ENCODE measurements around the gene EIF4E. TPM values are rescaled to one million over a fixed set of nuclear protein-coding genes. Genes with fewer than 3 reads are reported as not detected.
"Not testable (repeated sequence)": the region's sequence is repeated elsewhere in the genome, so short reads cannot be mapped to it uniquely, and the experiment has no call there.

The EIF4E gene
- total RNA-seq, 1 experiment from 2014 or later, result 103 TPM

GRCh38 chr4:98845960-98846359, 83.0 kb downstream of the EIF4E start:
- Mint-ChIP-seq H3K4me3 (ENCODE audit: low read depth, unreplicated experiment) (no peak overlapping the region), H3K4me1 (ENCODE audit: low read depth, unreplicated experiment) (no peaks in the 10 kb centered on the region), H3K36me3 (ENCODE audit: insufficient read depth, unreplicated experiment) (no peaks in the 10 kb centered on the region), H3K9me3 (ENCODE audit: low read depth, unreplicated experiment) (no peaks in the 10 kb centered on the region), H3K27me3 (ENCODE audit: unreplicated experiment) (no peaks in the 10 kb centered on the region), H3K27ac (ENCODE audit: unreplicated experiment) (no peak overlapping the region)
- intact Hi-C loops (cut with micrococcal nuclease; ENCODE audit: unreplicated experiment), result no loop called here
- no peak for TF ChIP-seq CTCF (IDR thresholded peaks at IDR 0.05; ENCODE audit: unreplicated experiment)
- CTCF ChIA-PET, result no interaction called here
- no peak for DNase-seq
- BruUV-seq (replicated peaks), result no TSS peak

GRCh38 chr4:98842917-98843316, 86.0 kb downstream of the EIF4E start:
- H3K9me3 Mint-ChIP-seq (ENCODE audit: low read depth, unreplicated experiment); H3K36me3 Mint-ChIP-seq (ENCODE audit: insufficient read depth, unreplicated experiment); BruUV-seq (replicated peaks); DNase-seq; H3K27me3 Mint-ChIP-seq (ENCODE audit: unreplicated experiment); H3K4me1 Mint-ChIP-seq (ENCODE audit: low read depth, unreplicated experiment); H3K4me3 Mint-ChIP-seq (ENCODE audit: low read depth, unreplicated experiment); intact Hi-C loops (cut with micrococcal nuclease; ENCODE audit: unreplicated experiment); H3K27ac Mint-ChIP-seq (ENCODE audit: unreplicated experiment): not testable (repeated sequence)
- CTCF ChIA-PET, result interaction anchor here (0.6 kb wide), 1 partner anchor 57 kb away, joined by 3 read pairs; no protein-coding TSS in a partner anchor

GRCh38 chr4:98838977-98839618, 89.8 kb downstream of the EIF4E start:
- no peak overlapping the region for H3K4me3 Mint-ChIP-seq (ENCODE audit: low read depth, unreplicated experiment)
- no peak for TF ChIP-seq CTCF (IDR thresholded peaks at IDR 0.05; ENCODE audit: unreplicated experiment)
- H3K4me1 Mint-ChIP-seq (ENCODE audit: low read depth, unreplicated experiment), result no peaks in the 10 kb centered on the region
- CTCF ChIA-PET, result interaction anchor here (1.4 kb wide), 1 partner anchor 372 kb away, joined by 3 read pairs; no protein-coding TSS in a partner anchor
- H3K9me3 Mint-ChIP-seq (ENCODE audit: low read depth, unreplicated experiment), result no peaks in the 10 kb centered on the region
- H3K27me3 Mint-ChIP-seq (ENCODE audit: unreplicated experiment), result no peaks in the 10 kb centered on the region
- no peaks in the 10 kb centered on the region for H3K36me3 Mint-ChIP-seq (ENCODE audit: insufficient read depth, unreplicated experiment)
- no peak overlapping the region for H3K27ac Mint-ChIP-seq (ENCODE audit: unreplicated experiment)
- DNase-seq, result peak; percentile 2
- no TSS peak for BruUV-seq (replicated peaks)
- intact Hi-C loops (cut with micrococcal nuclease; ENCODE audit: unreplicated experiment), result no loop called here

GRCh38 chr4:98838531-98838930, 90.4 kb downstream of the EIF4E start:
- TF ChIP-seq CTCF (IDR thresholded peaks at IDR 0.05; ENCODE audit: unreplicated experiment), result no peak
- CTCF ChIA-PET, result interaction anchor here (1.4 kb wide), 1 partner anchor 371 kb away, joined by 3 read pairs; no protein-coding TSS in a partner anchor
- intact Hi-C loops (cut with micrococcal nuclease; ENCODE audit: unreplicated experiment), result no loop called here
- H3K9me3 Mint-ChIP-seq (ENCODE audit: low read depth, unreplicated experiment), result no peaks in the 10 kb centered on the region
- H3K27ac Mint-ChIP-seq (ENCODE audit: unreplicated experiment), result no peak overlapping the region
- no peaks in the 10 kb centered on the region for H3K36me3 Mint-ChIP-seq (ENCODE audit: insufficient read depth, unreplicated experiment)
- DNase-seq, result no peak
- no peaks in the 10 kb centered on the region for H3K4me1 Mint-ChIP-seq (ENCODE audit: low read depth, unreplicated experiment)
- no peak overlapping the region for H3K4me3 Mint-ChIP-seq (ENCODE audit: low read depth, unreplicated experiment)
- no peaks in the 10 kb centered on the region for H3K27me3 Mint-ChIP-seq (ENCODE audit: unreplicated experiment)
- BruUV-seq (replicated peaks), result no TSS peak

- no peak for TF ChIP-seq CTCF (IDR thresholded peaks at IDR 0.05; ENCODE audit: unreplicated experiment)
- H3K9me3 Mint-ChIP-seq (ENCODE audit: low read depth, unreplicated experiment), result no peaks in the 10 kb centered on the region
- BruUV-seq (replicated peaks), result no TSS peak
- intact Hi-C loops (cut with micrococcal nuclease; ENCODE audit: unreplicated experiment), result no loop called here
- no peak overlapping the region for H3K27ac Mint-ChIP-seq (ENCODE audit: unreplicated experiment)
- DNase-seq, result no peak
- CTCF ChIA-PET, result no interaction called here
- H3K4me3 Mint-ChIP-seq (ENCODE audit: low read depth, unreplicated experiment), result no peak overlapping the region
- H3K4me1 Mint-ChIP-seq (ENCODE audit: low read depth, unreplicated experiment), result no peaks in the 10 kb centered on the region
- no peaks in the 10 kb centered on the region for H3K27me3 Mint-ChIP-seq (ENCODE audit: unreplicated experiment)
- H3K36me3 Mint-ChIP-seq (ENCODE audit: insufficient read depth, unreplicated experiment), result no peaks in the 10 kb centered on the region
Measured at GRCh38 chr4:98833384-98833783, 95.5 kb downstream of the EIF4E start.

- H3K9me3 Mint-ChIP-seq (ENCODE audit: low read depth, unreplicated experiment); CTCF ChIA-PET; H3K4me3 Mint-ChIP-seq (ENCODE audit: low read depth, unreplicated experiment); DNase-seq; H3K27ac Mint-ChIP-seq (ENCODE audit: unreplicated experiment); intact Hi-C loops (cut with micrococcal nuclease; ENCODE audit: unreplicated experiment); H3K4me1 Mint-ChIP-seq (ENCODE audit: low read depth, unreplicated experiment); BruUV-seq (replicated peaks); H3K36me3 Mint-ChIP-seq (ENCODE audit: insufficient read depth, unreplicated experiment); H3K27me3 Mint-ChIP-seq (ENCODE audit: unreplicated experiment): not testable (repeated sequence)
Measured at GRCh38 chr4:98831036-98831435, 97.9 kb downstream of the EIF4E start.
